Effector memory CD4-positive, alpha-beta T cell (primary cell): Measurements from ENCODE around the gene ST8SIA1.
A peak's percentile ranks its signal among the peaks of the same experiment; 100 is the strongest.
"Not testable (repeated sequence)": the region's sequence is repeated elsewhere in the genome, so short reads cannot be mapped to it uniquely, and the experiment has no call there.

Experiments
- DNase-seq, 3 donors: peaks; one replicate each; pipeline ENCODE4 v3.0.0-alpha.2; 2020
- H3K27ac ChIP-seq: 2 replicates; pipeline ENCODE4 v1.7.0; 2013; ENCODE audit warnings: mild to moderate bottlenecking, low read length, moderate library complexity; ENCODE audit not compliant: insufficient read depth, poor library complexity, severe bottlenecking
- H3K27me3 ChIP-seq: replicated peaks from 2 replicates; pipeline ENCODE4 v1.7.0; 2013; ENCODE audit warnings: mild to moderate bottlenecking, low read length; ENCODE audit not compliant: insufficient read depth, control insufficient read depth, poor library complexity, severe bottlenecking
- H3K36me3 ChIP-seq: 2 replicates; pipeline ENCODE4 v1.7.0; 2013; ENCODE audit warnings: mild to moderate bottlenecking, low read length, moderate library complexity; ENCODE audit not compliant: control insufficient read depth, insufficient read depth
- H3K4me1 ChIP-seq: 2 replicates; pipeline ENCODE4 v1.7.0; 2013; ENCODE audit warnings: low read length, mild to moderate bottlenecking; ENCODE audit not compliant: control insufficient read depth, insufficient read depth, poor library complexity, severe bottlenecking
- H3K4me3 ChIP-seq: 2 replicates; pipeline ENCODE4 v1.7.0; 2013; ENCODE audit warnings: low read length, low read depth, mild to moderate bottlenecking; ENCODE audit not compliant: insufficient read depth, poor library complexity, severe bottlenecking
- H3K9me3 ChIP-seq: 2 replicates; pipeline ENCODE4 v1.7.0; 2013; ENCODE audit warnings: mild to moderate bottlenecking, low read length, moderate library complexity; ENCODE audit not compliant: control insufficient read depth

Gene ST8SIA1

DNA sequence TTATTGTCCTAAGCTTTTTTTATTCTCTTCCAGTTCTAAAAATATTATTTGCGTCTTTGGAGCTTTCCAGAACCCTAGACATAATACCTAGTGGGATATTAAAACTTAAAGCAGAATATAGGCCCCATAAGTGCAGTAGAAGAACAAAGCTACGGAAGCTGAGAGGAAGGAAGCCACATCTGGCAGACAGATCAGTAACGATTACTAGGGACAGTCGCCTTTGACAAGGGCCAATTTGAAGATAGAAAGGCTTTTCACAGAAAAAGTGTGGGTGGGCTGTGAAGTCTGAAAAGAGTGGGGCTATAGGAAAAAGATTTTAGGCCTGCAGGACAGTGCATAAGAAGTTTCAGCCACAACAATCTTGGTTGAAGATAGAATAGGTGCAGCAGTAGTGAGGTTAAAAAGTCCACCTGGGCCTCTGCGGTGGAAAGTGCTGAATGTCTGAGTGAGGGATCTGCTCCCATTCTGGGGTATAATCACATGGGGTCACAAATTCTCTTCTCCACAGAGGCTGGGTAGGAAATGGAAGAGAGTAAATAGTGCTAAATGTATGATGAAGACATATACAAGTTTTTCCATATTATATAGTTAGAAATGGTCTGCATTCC lies 174.0 kb downstream of the ST8SIA1 start:
- Histone ChIP-seq H3K4me3 (no peak overlapping the region), H3K27me3 (no peaks in the 10 kb centered on the region), H3K9me3 (no peaks in the 10 kb centered on the region), H3K36me3 (no peaks in the 10 kb centered on the region), H3K27ac (peak overlapping the region; percentile 4), H3K4me1 (peaks cover 25% of the 10 kb centered on the region)
- no peak for DNase-seq

GRCh38 chr12:22149286-22149685 lies 185.2 kb downstream of the ST8SIA1 start:
- H3K9me3 ChIP-seq, H3K27ac ChIP-seq: not testable (repeated sequence)

GRCh38 chr12:22146686-22147085 lies 187.8 kb downstream of the ST8SIA1 start:
- DNase-seq = peak; percentile 5 to 31 (median 6)
- not testable (repeated sequence) for H3K36me3 ChIP-seq, H3K27ac ChIP-seq, H3K9me3 ChIP-seq, H3K4me3 ChIP-seq, H3K4me1 ChIP-seq, H3K27me3 ChIP-seq

More at GRCh38 chr12:22149286-22149685, 185.2 kb downstream of the ST8SIA1 start:
- H3K4me3 ChIP-seq, H3K36me3 ChIP-seq, H3K27me3 ChIP-seq, DNase-seq, H3K4me1 ChIP-seq: not testable (repeated sequence)
